HCT116 (cell line): ENCODE measurements around the gene SEC61A2. TPM values are rescaled to one million over a fixed set of nuclear protein-coding genes. Genes with fewer than 3 reads are reported as not detected.

Source experiments
- ATAC-seq: fragments of 200-7000 bp; cut with Tn5 transposase; 2 replicates; pipeline ENCODE4 v1.9.1; 2020; ENCODE audit warnings: mild to moderate bottlenecking, moderate library complexity
- BruUV-seq: library from RNA; stranded (reverse); fragments of 400-500 nt; replicated peaks from 2 replicates; lab custom pipeline; 2021; lab: Mats Ljungman, UMichigan
- CTCF ChIA-PET: fragments of 300-600 bp; sonication (Branson Sonifier 250); formaldehyde crosslinking; loops from one replicate; lab custom pipeline; 2021; ENCODE audit warnings: antibody characterized with exemption; lab: Charles Lee
- POLR2A ChIA-PET: fragments of 300-600, 350-600 bp; sonication (Branson Sonifier 250); formaldehyde crosslinking; loops from one replicate; lab custom pipeline; 2021; ENCODE audit warnings: antibody characterized with exemption; lab: Charles Lee
- RAD21 ChIA-PET, 2 experiments: fragments of 300-600 bp; sonication (Branson Sonifier 250); formaldehyde crosslinking; loops; one replicate each; lab custom pipeline; 2023; ENCODE audit warnings: low total read pairs in 2 of 2; ENCODE audit not compliant: uncharacterized antibody in 2 of 2, unreplicated experiment in 2 of 2, low non-redundant PET in 1 of 2; lab: Charles Lee
- DNase-seq: peaks from one replicate; pipeline ENCODE4 v3.0.0-alpha.2; 2010; ENCODE audit warnings: low read depth, low spot score
- H2AFZ ChIP-seq: fragments of 200-600 bp; shearing (Covaris generic), sonication (generic); 2 replicates; pipeline ENCODE4 v1.6.1; 2017; ENCODE audit warnings: low read depth, mixed run types, mixed read lengths, antibody characterized with exemption, low read length; ENCODE audit not compliant: poor library complexity, severe bottlenecking
- H3K27ac ChIP-seq: 2 replicates; pipeline ENCODE4 v1.5.1; 2012; ENCODE audit warnings: low read depth, low read length
- H3K27me3 ChIP-seq: fragments of 200-600 bp; sonication (generic); 2 replicates; pipeline ENCODE4 v1.6.1; 2016; ENCODE audit warnings: mixed run types, low read length, mixed read lengths; ENCODE audit not compliant: insufficient read depth
- H3K36me3 ChIP-seq, 2 experiments: fragments of 200-500 bp in 1 of 2; fragments of 200-600 bp in 1 of 2; sonication (Bioruptor generic) in 1 of 2; sonication (generic) in 1 of 2; 2 replicates each; pipeline versions ENCODE4 v1.5.1 to v1.6.1; 2014 to 2016; ENCODE audit warnings: low read length in 2 of 2, inconsistent platforms in 1 of 2, mixed read lengths in 1 of 2, mixed run types in 1 of 2; ENCODE audit not compliant: insufficient read depth in 2 of 2, control insufficient read depth in 1 of 2
- H3K4me1 ChIP-seq, 2 experiments: fragments of 200-600 bp in 1 of 2; sonication (generic) in 1 of 2; 2 replicates each; pipeline versions ENCODE4 v1.5.1 to v1.6.1; 2012 to 2017; ENCODE audit warnings: low read length in 2 of 2, inconsistent platforms in 1 of 2, mild to moderate bottlenecking in 1 of 2, mixed read lengths in 1 of 2, mixed run types in 1 of 2, moderate library complexity in 1 of 2; ENCODE audit not compliant: insufficient read depth in 2 of 2, control insufficient read depth in 1 of 2
- H3K4me2 ChIP-seq: fragments of 200-600 bp; sonication (generic); 2 replicates; pipeline ENCODE4 v1.6.1; 2017; ENCODE audit warnings: mixed run types, low read length, mixed read lengths
- H3K4me3 ChIP-seq, 2 experiments: fragments of 200-600 bp in 1 of 2; sonication (generic) in 1 of 2; replicated peaks in 1 of 2; 2 replicates each; pipeline ENCODE4 v1.5.1; 2011 to 2016; ENCODE audit warnings: low read length in 2 of 2, control low read depth in 1 of 2, low read depth in 1 of 2, mild to moderate bottlenecking in 1 of 2, mixed read lengths in 1 of 2, mixed run types in 1 of 2
- H3K79me2 ChIP-seq: fragments of 200-600 bp; sonication (generic); 2 replicates; pipeline ENCODE4 v1.6.1; 2017; ENCODE audit warnings: mild to moderate bottlenecking, mixed run types, low read length, moderate library complexity, mixed read lengths; ENCODE audit not compliant: insufficient read depth
- H3K9ac ChIP-seq: fragments of 200-600 bp; sonication (generic); 2 replicates; pipeline ENCODE4 v1.6.1; 2016; ENCODE audit warnings: low read length, mixed read lengths
- H3K9me2 ChIP-seq: fragments of 200-600 bp; sonication (generic), shearing (Covaris generic); 2 replicates; pipeline ENCODE4 v1.6.1; 2017; ENCODE audit warnings: mixed run types, mild to moderate bottlenecking, moderate library complexity; ENCODE audit not compliant: insufficient read depth
- H3K9me3 ChIP-seq, 2 experiments: fragments of 200-500 bp in 1 of 2; fragments of 200-600 bp in 1 of 2; sonication (Bioruptor generic) in 1 of 2; sonication (generic) in 1 of 2; 2 replicates each; pipeline ENCODE4 v1.6.1; 2014 to 2017; ENCODE audit warnings: low read length in 2 of 2, mixed read lengths in 2 of 2, inconsistent platforms in 1 of 2, low read depth in 1 of 2, mild to moderate bottlenecking in 1 of 2, mixed run types in 1 of 2, moderate library complexity in 1 of 2; ENCODE audit not compliant: control insufficient read depth in 1 of 2, insufficient read depth in 1 of 2
- H4K20me1 ChIP-seq: fragments of 200-600 bp; sonication (generic), shearing (Covaris generic); 2 replicates; pipeline ENCODE4 v1.6.1; 2017; ENCODE audit warnings: mixed run types, mild to moderate bottlenecking, moderate library complexity; ENCODE audit not compliant: insufficient read depth
- EGR1 ChIP-seq: IDR thresholded peaks from 2 replicates; pipeline ENCODE4 v1.6.1; 2012; ENCODE audit warnings: low read depth
- ELF1 ChIP-seq: IDR thresholded peaks from 2 replicates; pipeline ENCODE4 v1.6.1; 2012; ENCODE audit warnings: low read depth, borderline replicate concordance
- EZH2 ChIP-seq: fragments of 200-600 bp; sonication (generic); IDR thresholded peaks from 2 replicates; pipeline ENCODE4 v1.6.1; 2017; ENCODE audit warnings: antibody characterized with exemption, mixed run types
- EZH2phosphoT487 ChIP-seq: fragments of 200-600 bp; IDR thresholded peaks from 2 replicates; pipeline ENCODE4 v1.6.1; 2018; ENCODE audit warnings: antibody characterized with exemption, borderline replicate concordance
- JUND ChIP-seq: IDR thresholded peaks from 2 replicates; pipeline ENCODE4 v1.6.1; 2012
- POLR2A ChIP-seq: IDR thresholded peaks from 2 replicates; pipeline ENCODE4 v1.7.0; 2011; ENCODE audit warnings: borderline replicate concordance; ENCODE audit not compliant: insufficient read depth, insufficient read length; ENCODE audit errors: extremely low read depth
- RAD21 ChIP-seq: IDR thresholded peaks from 2 replicates; pipeline ENCODE4 v1.6.1; 2012; ENCODE audit warnings: low read depth, mild to moderate bottlenecking
- TCF7L2 ChIP-seq: IDR thresholded peaks from 2 replicates; pipeline ENCODE4 v1.7.0; 2011; ENCODE audit warnings: borderline replicate concordance, inconsistent platforms; ENCODE audit not compliant: insufficient read depth, insufficient read length; ENCODE audit errors: extremely low read depth
- ZFX ChIP-seq: fragments of 450-650 bp; IDR thresholded peaks from 2 replicates; pipeline ENCODE4 v1.6.1; 2017
- intact Hi-C: fragments of 100-400 bp; cut with micrococcal nuclease; formaldehyde crosslinking; loops from 2 replicates; pipeline ENCODE4 v1.10.0; 2022
- total RNA-seq: library from RNA; stranded (reverse); gene quantifications from one replicate; pipeline ENCODE4 v1.2.1, GENCODE V29; 2021; ENCODE audit not compliant: unreplicated experiment
- TF ChIP-seq, protein P1 (sequence below): IDR thresholded peaks from 2 replicates; pipeline ENCODE4 v1.6.1; 2012

Gene SEC61A2
- total RNA-seq, 1 experiment from 2014 or later, result 10.0 TPM

DNA sequence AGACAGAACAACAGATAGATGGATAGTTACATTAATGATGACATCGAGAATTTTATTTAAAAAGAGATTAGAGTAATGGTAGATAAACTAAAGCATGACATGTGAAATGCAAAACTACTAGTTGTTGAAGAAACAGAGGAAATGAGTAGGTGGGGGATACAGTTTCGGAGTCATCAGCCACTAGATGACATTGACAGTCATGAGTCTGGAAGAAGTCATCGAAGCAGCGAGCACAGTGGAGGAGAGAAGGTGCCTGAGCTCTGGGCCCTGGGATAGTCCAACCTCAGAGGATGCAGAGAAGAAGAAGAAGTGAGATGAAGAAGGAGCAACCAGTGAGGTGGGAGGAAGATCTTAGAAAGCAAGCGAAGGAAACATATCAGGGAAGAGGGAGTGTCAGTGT lies 20.2 kb upstream of the SEC61A2 start:
- no peak overlapping the region for H2AFZ ChIP-seq
- ChIA-PET POLR2A (no interaction called here), RAD21 (no interaction called here), CTCF (no interaction called here)
- no peaks in the 10 kb centered on the region for H3K9me3 ChIP-seq
- H3K4me3 ChIP-seq, result no peak overlapping the region
- intact Hi-C loops, result no loop called here
- H4K20me1 ChIP-seq, result no peaks in the 10 kb centered on the region
- no peaks in the 10 kb centered on the region for H3K9me2 ChIP-seq
- no peaks in the 10 kb centered on the region for H3K27me3 ChIP-seq
- H3K4me2 ChIP-seq, result no peak overlapping the region
- H3K9ac ChIP-seq, result no peak overlapping the region
- ATAC-seq, result no peak
- no peak for DNase-seq
- TF ChIP-seq, protein P1, sequence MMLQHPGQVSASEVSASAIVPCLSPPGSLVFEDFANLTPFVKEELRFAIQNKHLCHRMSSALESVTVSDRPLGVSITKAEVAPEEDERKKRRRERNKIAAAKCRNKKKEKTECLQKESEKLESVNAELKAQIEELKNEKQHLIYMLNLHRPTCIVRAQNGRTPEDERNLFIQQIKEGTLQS, result no peak
- no peak for TF ChIP-seq EZH2
- no peak for TF ChIP-seq JUND
- no peak for TF ChIP-seq EGR1
- no peak for TF ChIP-seq EZH2phosphoT487
- TF ChIP-seq POLR2A, result no peak
- TF ChIP-seq ZFX, result no peak
- H3K79me2 ChIP-seq, result no peaks in the 10 kb centered on the region
- BruUV-seq, result no TSS peak
- peaks cover 0 to 2% of the 10 kb centered on the region in 2 experiments; a peak in 3 of 4 replicates for H3K36me3 ChIP-seq
- H3K27ac ChIP-seq, result no peak overlapping the region
- H3K4me1 ChIP-seq, result peaks cover 0 to 5% of the 10 kb centered on the region in 2 experiments; a peak in 1 of 4 replicates

DNA sequence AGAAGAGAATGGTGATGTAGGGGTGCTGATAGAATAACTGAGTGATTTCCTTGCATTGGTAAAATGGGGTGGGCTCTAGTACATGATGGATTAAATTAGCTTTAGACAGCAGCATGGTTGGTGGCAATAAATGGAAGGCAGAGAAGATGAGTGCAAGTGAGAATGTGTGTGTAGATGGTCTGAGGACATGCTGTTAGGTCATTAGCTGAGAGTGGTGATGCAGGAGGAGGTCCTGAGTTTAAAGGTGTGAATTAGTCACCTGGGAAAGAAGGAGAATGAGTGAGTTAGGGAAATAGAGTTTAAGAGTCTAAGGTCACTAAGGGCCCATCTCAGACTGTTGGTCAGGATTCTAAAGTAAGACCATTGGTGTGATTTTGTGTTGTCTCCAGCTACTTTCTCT lies 17.9 kb upstream of the SEC61A2 start:
- no peak for TF ChIP-seq EZH2phosphoT487
- TF ChIP-seq ELF1, result no peak
- no peak for TF ChIP-seq RAD21
- TF ChIP-seq TCF7L2, result no peak
- TF ChIP-seq ZFX, result no peak
- TF ChIP-seq JUND, result no peak
- no peak overlapping the region for H3K4me3 ChIP-seq
- no peaks in the 10 kb centered on the region for H3K79me2 ChIP-seq
- H3K9me2 ChIP-seq, result no peaks in the 10 kb centered on the region
- peaks cover 0 to 5% of the 10 kb centered on the region in 2 experiments; a peak in 1 of 4 replicates for H3K4me1 ChIP-seq
- no peak for ATAC-seq
- H3K36me3 ChIP-seq, result peaks cover 0 to 2% of the 10 kb centered on the region in 2 experiments; a peak in 2 of 4 replicates
- no peak overlapping the region for H2AFZ ChIP-seq
- no peak overlapping the region for H3K27ac ChIP-seq
- ChIA-PET CTCF (no interaction called here), POLR2A (no interaction called here), RAD21 (interaction anchor here in 1 of 2 experiments (0.7 kb wide), 1 partner anchor 315 kb away, joined by 3 read pairs; no protein-coding TSS in a partner anchor)
- intact Hi-C loops, result no loop called here
- no peak for DNase-seq
- H3K9ac ChIP-seq, result no peak overlapping the region
- H3K27me3 ChIP-seq, result no peaks in the 10 kb centered on the region
- no TSS peak for BruUV-seq
- H4K20me1 ChIP-seq, result no peaks in the 10 kb centered on the region
- H3K9me3 ChIP-seq, result no peaks in the 10 kb centered on the region
- H3K4me2 ChIP-seq, result no peak overlapping the region
